Stimulated activated CD4-positive, alpha-beta T cell treated with anti-CD3 and anti-CD28 coated beads, Interleukin-1b, Interleukin-23, amount 100 ng/mL, for 48 hours (primary cell): ENCODE data around the gene SUN1.
A peak's percentile ranks its signal among the peaks of the same experiment; 100 is the strongest.
"Not testable (repeated sequence)": the region's sequence is repeated elsewhere in the genome, so short reads cannot be mapped to it uniquely, and the experiment has no call there.

Experiments
- DNase-seq: peaks from one replicate; pipeline ENCODE4 v3.0.0-alpha.2; 2020

SUN1 gene

GRCh38 chr7:832167-832967, at the start of gene SUN1:
SUN1 (plus strand) TSS chr7:832476; CDS start chr7:832525, 49 bp downstream.
- DNase-seq = peak; percentile 75

- no peak for DNase-seq
Measured at GRCh38 chr7:782718-783449, 49.4 kb upstream of the SUN1 start.

GRCh38 chr7:783556-784490, 48.5 kb upstream of the SUN1 start:
- no peak for DNase-seq

GRCh38 chr7:784971-785370, 47.3 kb upstream of the SUN1 start:
- no peak for DNase-seq

- no peak for DNase-seq
Measured at GRCh38 chr7:785416-785815, 46.9 kb upstream of the SUN1 start.

- peak; percentile 68 for DNase-seq
Measured at GRCh38 chr7:786472-787255, 45.6 kb upstream of the SUN1 start.

GRCh38 chr7:787332-788240, 44.7 kb upstream of the SUN1 start:
- DNase-seq = no peak

- no peak for DNase-seq
Measured at GRCh38 chr7:791519-791918, 40.8 kb upstream of the SUN1 start.

- no peak for DNase-seq
Measured at GRCh38 chr7:794207-794606, 38.1 kb upstream of the SUN1 start.

GRCh38 chr7:794671-795329, 37.5 kb upstream of the SUN1 start:
- no peak for DNase-seq

- not testable (repeated sequence) for DNase-seq
Measured at GRCh38 chr7:796434-797169, 35.7 kb upstream of the SUN1 start.

GRCh38 chr7:798921-799470, 33.3 kb upstream of the SUN1 start:
- no peak for DNase-seq

GRCh38 chr7:800692-801091, 31.6 kb upstream of the SUN1 start:
- no peak for DNase-seq

- DNase-seq = not testable (repeated sequence)
Measured at GRCh38 chr7:801351-801750, 30.9 kb upstream of the SUN1 start.

GRCh38 chr7:801940-802381, 30.3 kb upstream of the SUN1 start:
- DNase-seq = no peak

GRCh38 chr7:802500-803242, 29.6 kb upstream of the SUN1 start:
- no peak for DNase-seq

- DNase-seq = no peak
Measured at GRCh38 chr7:803243-803635, 29.0 kb upstream of the SUN1 start.

GRCh38 chr7:803796-804195, 28.5 kb upstream of the SUN1 start:
- DNase-seq = not testable (repeated sequence)

GRCh38 chr7:805261-805660, 27.0 kb upstream of the SUN1 start:
- no peak for DNase-seq
